ENCODE measurements around the gene FOXO6. TPM values are rescaled to one million over a fixed set of nuclear protein-coding genes. Genes with fewer than 3 reads are reported as not detected.

The FOXO6 gene
- total RNA-seq, 1 experiment from 2014 or later: 5.4 TPM

GRCh38 chr1:41322101-41322661 is 39.1 kb upstream of the FOXO6 start:
- ATAC-seq: no peak
- Mint-ChIP-seq H3K27ac (no peak overlapping the region), H3K9me3 (no peaks in the 10 kb centered on the region), H3K27me3 (ENCODE audit: low read depth) (no peaks in the 10 kb centered on the region), H3K4me3 (no peak overlapping the region), H3K36me3 (no peaks in the 10 kb centered on the region), H3K4me1 (peaks cover 11% of the 10 kb centered on the region)
- DNase-seq (ENCODE audit: low spot score): no peak
- ChIA-PET CTCF (interaction anchor here (0.6 to 8.4 kb wide), 47 partner anchors 8 to 252 kb away, joined by 3 to 216 read pairs (median 4); partner anchors contain the start of genes EDN2 and FOXO6), POLR2A (interaction anchor here (1.0 kb wide), 1 partner anchor 93 kb away, joined by 3 read pairs; no protein-coding TSS in a partner anchor)
- TF ChIP-seq ZMAT4 (CRISPR knock-in tag; IDR thresholded peaks at IDR 0.05) (no peak), ZNF396 (CRISPR knock-in tag; IDR thresholded peaks at IDR 0.05; ENCODE audit: borderline replicate concordance) (no peak), NFYB (CRISPR knock-in tag; conservative IDR thresholded peaks at IDR 0.05; ENCODE audit: low read depth) (no peak), EMX1 (CRISPR knock-in tag; IDR thresholded peaks at IDR 0.05) (no peak), MYBL2 (CRISPR knock-in tag; IDR thresholded peaks at IDR 0.05) (no peak), ZNF219 (CRISPR knock-in tag; IDR thresholded peaks at IDR 0.05; ENCODE audit: borderline replicate concordance) (no peak), RORB (CRISPR knock-in tag; IDR thresholded peaks at IDR 0.05) (no peak), JAZF1 (CRISPR knock-in tag; IDR thresholded peaks at IDR 0.05) (no peak)
- TF ChIP-seq, protein P1, sequence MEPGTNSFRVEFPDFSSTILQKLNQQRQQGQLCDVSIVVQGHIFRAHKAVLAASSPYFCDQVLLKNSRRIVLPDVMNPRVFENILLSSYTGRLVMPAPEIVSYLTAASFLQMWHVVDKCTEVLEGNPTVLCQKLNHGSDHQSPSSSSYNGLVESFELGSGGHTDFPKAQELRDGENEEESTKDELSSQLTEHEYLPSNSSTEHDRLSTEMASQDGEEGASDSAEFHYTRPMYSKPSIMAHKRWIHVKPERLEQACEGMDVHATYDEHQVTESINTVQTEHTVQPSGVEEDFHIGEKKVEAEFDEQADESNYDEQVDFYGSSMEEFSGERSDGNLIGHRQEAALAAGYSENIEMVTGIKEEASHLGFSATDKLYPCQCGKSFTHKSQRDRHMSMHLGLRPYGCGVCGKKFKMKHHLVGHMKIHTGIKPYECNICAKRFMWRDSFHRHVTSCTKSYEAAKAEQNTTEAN (CRISPR knock-in tag; IDR thresholded peaks at IDR 0.05): no peak
- TF ChIP-seq, protein P2, sequence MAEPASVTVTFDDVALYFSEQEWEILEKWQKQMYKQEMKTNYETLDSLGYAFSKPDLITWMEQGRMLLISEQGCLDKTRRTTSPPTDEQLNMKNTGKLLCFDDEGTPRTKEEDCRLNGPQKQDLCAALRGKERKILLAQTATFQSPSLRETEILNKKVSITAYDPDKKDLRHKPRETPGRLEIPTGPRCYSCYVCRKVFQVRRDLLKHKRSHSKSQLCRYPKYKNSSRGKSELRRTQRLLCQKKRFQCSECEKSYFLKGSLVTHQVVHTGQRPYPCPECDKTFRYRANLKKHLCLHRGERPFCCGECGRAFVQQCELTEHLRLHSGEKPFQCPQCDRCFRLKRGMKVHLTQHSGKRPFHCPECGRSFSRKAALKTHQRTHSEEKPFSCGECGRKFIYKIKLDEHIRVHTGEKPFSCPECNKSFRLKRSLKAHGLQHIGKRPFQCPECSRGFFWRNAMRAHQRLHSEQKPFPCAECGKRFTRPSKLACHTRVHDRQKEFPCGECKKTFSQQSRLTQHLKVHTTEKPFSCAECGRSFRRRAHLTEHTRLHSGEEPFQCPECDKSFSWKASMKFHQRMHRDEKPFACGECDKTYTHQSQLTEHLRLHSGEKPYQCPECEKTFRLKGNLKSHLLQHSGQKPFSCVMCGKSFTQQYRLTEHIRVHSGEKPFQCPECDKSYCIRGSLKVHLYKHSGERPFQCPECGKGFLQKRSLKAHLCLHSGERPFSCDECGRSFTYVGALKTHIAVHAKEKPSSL (CRISPR knock-in tag; conservative IDR thresholded peaks at IDR 0.05): no peak
- TF ChIP-seq, protein P3, sequence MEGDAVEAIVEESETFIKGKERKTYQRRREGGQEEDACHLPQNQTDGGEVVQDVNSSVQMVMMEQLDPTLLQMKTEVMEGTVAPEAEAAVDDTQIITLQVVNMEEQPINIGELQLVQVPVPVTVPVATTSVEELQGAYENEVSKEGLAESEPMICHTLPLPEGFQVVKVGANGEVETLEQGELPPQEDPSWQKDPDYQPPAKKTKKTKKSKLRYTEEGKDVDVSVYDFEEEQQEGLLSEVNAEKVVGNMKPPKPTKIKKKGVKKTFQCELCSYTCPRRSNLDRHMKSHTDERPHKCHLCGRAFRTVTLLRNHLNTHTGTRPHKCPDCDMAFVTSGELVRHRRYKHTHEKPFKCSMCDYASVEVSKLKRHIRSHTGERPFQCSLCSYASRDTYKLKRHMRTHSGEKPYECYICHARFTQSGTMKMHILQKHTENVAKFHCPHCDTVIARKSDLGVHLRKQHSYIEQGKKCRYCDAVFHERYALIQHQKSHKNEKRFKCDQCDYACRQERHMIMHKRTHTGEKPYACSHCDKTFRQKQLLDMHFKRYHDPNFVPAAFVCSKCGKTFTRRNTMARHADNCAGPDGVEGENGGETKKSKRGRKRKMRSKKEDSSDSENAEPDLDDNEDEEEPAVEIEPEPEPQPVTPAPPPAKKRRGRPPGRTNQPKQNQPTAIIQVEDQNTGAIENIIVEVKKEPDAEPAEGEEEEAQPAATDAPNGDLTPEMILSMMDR (IDR thresholded peaks at IDR 0.05): no peak

DNA sequence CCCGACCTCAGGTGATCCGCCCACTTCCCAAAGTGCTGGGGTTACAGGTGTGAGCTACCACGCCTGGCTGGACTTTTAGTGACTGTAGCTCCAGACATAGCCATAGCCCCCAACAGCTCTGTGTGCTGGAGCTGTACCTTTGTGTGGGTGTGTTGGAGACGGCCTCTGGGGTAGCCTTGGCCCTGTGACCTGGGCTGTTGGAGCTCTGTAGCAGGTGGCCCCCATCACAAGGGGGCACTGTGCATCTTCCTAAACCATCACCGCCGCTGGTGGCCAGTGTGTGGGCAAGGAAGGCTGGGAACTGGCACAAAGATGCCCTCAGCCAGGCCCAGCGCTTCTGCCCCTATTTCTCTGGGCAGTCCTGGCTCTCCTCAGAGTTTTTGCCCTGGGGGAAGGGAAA is 38.4 kb upstream of the FOXO6 start:
- TF ChIP-seq, protein P3 (IDR thresholded peaks at IDR 0.05): peak; percentile 49
- TF ChIP-seq SOX15 (CRISPR knock-in tag; IDR thresholded peaks at IDR 0.05) (no peak), ELF4 (CRISPR knock-in tag; IDR thresholded peaks at IDR 0.05; ENCODE audit: low read depth) (no peak), JAZF1 (CRISPR knock-in tag; IDR thresholded peaks at IDR 0.05) (no peak), ZNF416 (CRISPR knock-in tag; IDR thresholded peaks at IDR 0.05) (no peak), FOXP4 (CRISPR knock-in tag; IDR thresholded peaks at IDR 0.05) (no peak), SMAD4 (CRISPR knock-in tag; IDR thresholded peaks at IDR 0.05) (no peak)
- ChIA-PET POLR2A (interaction anchor here (0.7 to 1.0 kb wide), 2 partner anchors 93 to 96 kb away, joined by 3 to 5 read pairs; no protein-coding TSS in a partner anchor), CTCF (interaction anchor here (0.6 to 8.4 kb wide), 47 partner anchors 9 to 251 kb away, joined by 3 to 216 read pairs (median 4); partner anchors contain the start of genes EDN2 and FOXO6)
- peak; percentile 75 for DNase-seq (ENCODE audit: low spot score)
- Mint-ChIP-seq H3K27me3 (ENCODE audit: low read depth) (no peaks in the 10 kb centered on the region), H3K4me3 (no peak overlapping the region), H3K27ac (no peak overlapping the region), H3K9me3 (no peaks in the 10 kb centered on the region), H3K4me1 (peaks cover 11% of the 10 kb centered on the region), H3K36me3 (no peaks in the 10 kb centered on the region)
- ATAC-seq: peak; percentile 95
